Urothelium cell line (cell line): ENCODE data around the gene LMAN2.

Experiments used
- DNase-seq: peaks from one replicate; pipeline ENCODE4 v3.0.0; 2011; ENCODE audit warnings: low spot score, mixed read lengths
- FAIRE-seq: peaks from 2 replicates; lab custom pipeline; 2011; peaks lifted over from hg19 to GRCh38; lab: Jason Lieb, UNC

Gene LMAN2

GRCh38 chr5:177329883-177330282 is 21.6 kb downstream of the LMAN2 start:
- FAIRE-seq = no peak
- DNase-seq = no peak

- FAIRE-seq (no peak), DNase-seq (no peak)
These were observed 22.8 kb downstream of the LMAN2 start for GRCh38 chr5:177328545-177329231.

- DNase-seq (peak; percentile 66), FAIRE-seq (peak; percentile 42)
These were observed 23.6 kb downstream of the LMAN2 start for GRCh38 chr5:177327539-177328522.

- no peak for DNase-seq
- no peak for FAIRE-seq
These were observed 25.5 kb downstream of the LMAN2 start for GRCh38 chr5:177325868-177326381.

GRCh38 chr5:177320879-177321278 is 30.6 kb downstream of the LMAN2 start:
- FAIRE-seq = no peak
- DNase-seq = no peak

GRCh38 chr5:177319913-177320588 is 31.4 kb downstream of the LMAN2 start:
- DNase-seq (no peak), FAIRE-seq (no peak)

- FAIRE-seq (no peak), DNase-seq (peak; percentile 60)
These were observed 33.5 kb downstream of the LMAN2 start for GRCh38 chr5:177317959-177318377.

- DNase-seq = no peak
- FAIRE-seq = no peak
These were observed 35.5 kb downstream of the LMAN2 start for GRCh38 chr5:177316005-177316404.

GRCh38 chr5:177315411-177315810 is 36.1 kb downstream of the LMAN2 start:
- FAIRE-seq = no peak
- no peak for DNase-seq

- FAIRE-seq (no peak), DNase-seq (no peak)
These were observed 36.8 kb downstream of the LMAN2 start for GRCh38 chr5:177314376-177315342.

GRCh38 chr5:177313561-177314259 is 37.8 kb downstream of the LMAN2 start:
- DNase-seq (no peak), FAIRE-seq (no peak)

GRCh38 chr5:177312649-177313181 is 38.8 kb downstream of the LMAN2 start:
- FAIRE-seq (no peak), DNase-seq (peak; percentile 65)

- FAIRE-seq = no peak
- DNase-seq = peak; percentile 98
These were observed 39.5 kb downstream of the LMAN2 start, which contains the start of gene MXD3 for GRCh38 chr5:177311723-177312648. MXD3 (minus strand) TSS chr5:177311898; CDS start chr5:177311830, 68 bp downstream.

GRCh38 chr5:177311392-177311722 is 40.1 kb downstream of the LMAN2 start:
- DNase-seq (no peak), FAIRE-seq (no peak)

- FAIRE-seq (no peak), DNase-seq (no peak)
These were observed 40.6 kb downstream of the LMAN2 start for GRCh38 chr5:177310757-177311391.

- FAIRE-seq (no peak), DNase-seq (no peak)
These were observed 41.1 kb downstream of the LMAN2 start for GRCh38 chr5:177310332-177310731.

GRCh38 chr5:177309351-177310191 is 41.9 kb downstream of the LMAN2 start:
- FAIRE-seq = no peak

More at GRCh38 chr5:177309351-177310191, 41.9 kb downstream of the LMAN2 start:
- DNase-seq = peak; percentile 66
